Measurements from ENCODE around the gene THSD4.

Gene THSD4

GRCh38 chr15:71097890-71098289, 17.4 kb upstream of the THSD4 start:
- DNase-seq (ENCODE audit: low spot score) = no peak

GRCh38 chr15:71098920-71099319, 16.4 kb upstream of the THSD4 start:
- no peak for DNase-seq (ENCODE audit: low spot score)

GRCh38 chr15:71103102-71103676, 12.1 kb upstream of the THSD4 start:
- DNase-seq (ENCODE audit: low spot score) = no peak

- no peak for DNase-seq (ENCODE audit: low spot score)
These were observed 10.6 kb upstream of the THSD4 start for GRCh38 chr15:71104636-71105035.

- DNase-seq (ENCODE audit: low spot score) = no peak
These were observed 9.8 kb upstream of the THSD4 start for GRCh38 chr15:71105444-71105843.

- DNase-seq (ENCODE audit: low spot score) = no peak
These were observed 8.3 kb upstream of the THSD4 start for GRCh38 chr15:71106802-71107500.

- DNase-seq (ENCODE audit: low spot score) = no peak
These were observed 7.8 kb upstream of the THSD4 start for GRCh38 chr15:71107501-71107815.

GRCh38 chr15:71109130-71109529, 6.1 kb upstream of the THSD4 start:
- no peak for DNase-seq (ENCODE audit: low spot score)

- DNase-seq (ENCODE audit: low spot score) = no peak
These were observed 5.4 kb upstream of the THSD4 start for GRCh38 chr15:71109905-71110304.

- no peak for DNase-seq (ENCODE audit: low spot score)
These were observed 4.7 kb upstream of the THSD4 start for GRCh38 chr15:71110405-71111180.

GRCh38 chr15:71111181-71111565, 4.1 kb upstream of the THSD4 start:
- no peak for DNase-seq (ENCODE audit: low spot score)

- DNase-seq (ENCODE audit: low spot score) = no peak
These were observed 3.3 kb upstream of the THSD4 start for GRCh38 chr15:71111950-71112349.

GRCh38 chr15:71112429-71112828, 2.8 kb upstream of the THSD4 start:
- DNase-seq (ENCODE audit: low spot score) = no peak

- no peak for DNase-seq (ENCODE audit: low spot score)
These were observed 1.1 kb upstream of the THSD4 start for GRCh38 chr15:71114066-71114680.

- DNase-seq (ENCODE audit: low spot score) = peak; percentile 80
These were observed 488 bp downstream of the THSD4 start for GRCh38 chr15:71115567-71116351.

- no peak for DNase-seq (ENCODE audit: low spot score)
These were observed 1.1 kb downstream of the THSD4 start for GRCh38 chr15:71116366-71116765.

GRCh38 chr15:71116942-71117341, 1.7 kb downstream of the THSD4 start:
- no peak for DNase-seq (ENCODE audit: low spot score)

GRCh38 chr15:71117714-71118305, 2.5 kb downstream of the THSD4 start:
- DNase-seq (ENCODE audit: low spot score) = no peak

- DNase-seq (ENCODE audit: low spot score) = no peak
These were observed 3.1 kb downstream of the THSD4 start for GRCh38 chr15:71118345-71118744.

GRCh38 chr15:71118881-71119632, 3.8 kb downstream of the THSD4 start:
- DNase-seq (ENCODE audit: low spot score) = no peak

- DNase-seq (ENCODE audit: low spot score) = no peak
These were observed 5.2 kb downstream of the THSD4 start for GRCh38 chr15:71120428-71120944.
